Measurements from ENCODE around the gene TRAF2.
A peak's percentile ranks its signal among the peaks of the same experiment; 100 is the strongest.

The TRAF2 gene

GRCh38 chr9:136847826-136848392 is 38.4 kb upstream of the TRAF2 start:
- DNase-seq, result peak; percentile 71

DNA sequence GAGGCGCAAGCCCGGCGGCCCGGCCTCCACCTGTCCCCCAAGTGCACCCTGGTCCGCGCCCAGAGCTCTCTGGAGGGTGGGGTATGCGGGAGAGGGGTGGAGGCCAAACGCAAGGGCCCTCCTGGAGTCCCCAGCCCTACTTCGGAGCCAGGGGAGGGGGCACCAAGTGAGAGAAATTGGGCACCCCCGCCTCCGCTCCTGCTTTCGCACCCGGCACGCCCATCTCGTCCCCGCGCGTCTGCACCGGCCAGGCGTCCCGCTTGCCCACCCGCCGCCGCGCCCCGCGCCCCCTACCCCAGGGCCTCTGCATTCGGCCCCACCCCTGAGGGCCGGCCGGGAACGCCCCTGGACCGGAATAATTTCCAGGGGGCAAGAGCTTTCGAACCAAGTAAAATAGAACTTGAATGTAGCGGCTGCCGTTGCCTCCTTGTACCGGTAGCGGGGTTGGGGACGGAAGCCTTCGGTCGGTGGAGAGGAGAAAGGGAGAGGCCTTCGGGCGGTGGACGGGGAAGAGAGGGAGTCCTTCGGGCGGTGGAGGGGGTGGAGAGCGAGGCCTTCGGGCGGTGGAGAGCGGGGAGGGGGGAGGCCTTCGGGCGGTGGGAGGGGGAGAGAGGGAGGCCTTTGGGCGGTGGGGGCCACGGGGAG is 37.8 kb upstream of the TRAF2 start:
- DNase-seq, result peak; percentile 33

DNA sequence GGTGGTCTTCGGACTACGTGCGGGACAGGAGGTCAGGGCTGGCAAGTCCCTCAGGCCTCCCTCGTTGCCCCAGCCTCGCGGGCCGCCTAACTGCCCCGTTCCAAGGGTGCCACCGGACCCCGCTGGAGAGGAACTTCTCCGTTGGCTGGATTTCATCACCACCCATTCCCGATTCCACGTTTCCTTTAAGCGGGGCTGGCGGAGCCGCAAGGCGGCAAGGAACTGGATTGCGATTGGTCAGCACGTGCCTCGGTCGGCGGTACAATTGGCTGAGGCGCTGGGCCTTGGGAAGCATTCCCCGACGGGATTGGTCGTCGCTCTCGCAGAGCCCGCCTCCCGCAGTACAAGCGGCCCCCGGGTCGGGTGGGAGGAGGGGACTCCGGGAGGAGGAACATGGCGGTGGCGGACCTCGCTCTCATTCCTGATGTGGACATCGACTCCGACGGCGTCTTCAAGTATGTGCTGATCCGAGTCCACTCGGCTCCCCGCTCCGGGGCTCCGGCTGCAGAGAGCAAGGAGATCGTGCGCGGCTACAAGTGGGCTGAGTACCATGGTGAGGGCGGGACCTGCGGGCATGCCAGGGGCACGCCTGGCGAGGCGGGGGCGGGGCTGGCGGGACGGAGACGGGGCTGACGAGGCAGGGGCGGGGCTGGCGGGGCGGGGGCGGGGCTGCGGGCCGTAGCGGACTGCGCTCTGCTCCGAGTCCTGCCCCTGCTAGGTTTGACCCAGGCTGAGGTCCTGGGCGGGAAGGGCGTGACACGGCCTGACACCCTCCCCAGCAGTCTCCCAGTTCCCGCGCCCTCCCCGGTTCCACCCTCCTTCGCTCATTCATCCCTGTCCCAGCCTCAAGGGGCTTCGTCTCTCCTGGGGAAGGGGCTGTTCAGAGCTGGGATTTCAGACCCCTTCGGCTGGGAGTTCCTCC is 37.0 kb upstream of the TRAF2 start, which contains the start of gene PHPT1:
PHPT1 (plus strand) TSS at position 372 of the 922 bp plus-strand sequence; CDS start at position 394, 22 bp downstream.
- peak; percentile 95 for DNase-seq

DNA sequence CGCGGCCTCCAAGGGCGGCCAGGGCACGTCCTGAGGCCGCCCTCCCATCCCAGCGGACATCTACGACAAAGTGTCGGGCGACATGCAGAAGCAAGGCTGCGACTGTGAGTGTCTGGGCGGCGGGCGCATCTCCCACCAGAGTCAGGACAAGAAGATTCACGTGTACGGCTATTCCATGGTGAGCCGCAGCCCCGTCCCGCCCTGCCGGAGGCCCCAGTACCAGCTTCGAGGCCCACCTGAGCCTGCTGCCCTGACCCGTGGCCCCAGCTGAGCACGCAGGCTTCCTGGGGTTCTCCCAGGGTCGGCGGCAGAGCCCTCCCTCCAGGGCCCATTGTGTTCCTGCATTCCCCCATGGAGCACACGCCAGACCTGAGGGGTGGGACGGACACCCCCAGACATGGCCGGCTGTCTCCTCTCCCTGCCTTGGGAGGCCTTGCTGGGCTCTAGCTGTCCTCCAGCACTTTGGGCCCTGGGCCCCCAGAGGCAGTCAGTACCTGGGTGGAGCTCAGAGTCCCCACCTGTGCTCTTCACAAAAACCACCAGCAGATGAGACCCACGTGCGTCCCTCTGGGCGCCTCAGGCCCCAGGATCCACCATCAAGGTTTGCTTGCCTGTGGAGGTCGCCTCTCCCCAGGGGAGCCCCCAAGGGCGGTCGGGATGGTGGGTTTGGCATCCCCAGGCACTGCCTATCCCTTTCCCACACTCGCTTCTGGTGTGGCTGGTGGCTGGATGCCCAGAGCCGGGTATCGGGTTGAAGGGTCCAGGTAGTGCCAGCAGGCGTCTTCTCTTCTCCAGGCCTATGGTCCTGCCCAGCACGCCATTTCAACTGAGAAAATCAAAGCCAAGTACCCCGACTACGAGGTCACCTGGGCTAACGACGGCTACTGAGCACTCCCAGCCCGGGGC is 36.1 kb upstream of the TRAF2 start:
- DNase-seq, result no peak

DNA sequence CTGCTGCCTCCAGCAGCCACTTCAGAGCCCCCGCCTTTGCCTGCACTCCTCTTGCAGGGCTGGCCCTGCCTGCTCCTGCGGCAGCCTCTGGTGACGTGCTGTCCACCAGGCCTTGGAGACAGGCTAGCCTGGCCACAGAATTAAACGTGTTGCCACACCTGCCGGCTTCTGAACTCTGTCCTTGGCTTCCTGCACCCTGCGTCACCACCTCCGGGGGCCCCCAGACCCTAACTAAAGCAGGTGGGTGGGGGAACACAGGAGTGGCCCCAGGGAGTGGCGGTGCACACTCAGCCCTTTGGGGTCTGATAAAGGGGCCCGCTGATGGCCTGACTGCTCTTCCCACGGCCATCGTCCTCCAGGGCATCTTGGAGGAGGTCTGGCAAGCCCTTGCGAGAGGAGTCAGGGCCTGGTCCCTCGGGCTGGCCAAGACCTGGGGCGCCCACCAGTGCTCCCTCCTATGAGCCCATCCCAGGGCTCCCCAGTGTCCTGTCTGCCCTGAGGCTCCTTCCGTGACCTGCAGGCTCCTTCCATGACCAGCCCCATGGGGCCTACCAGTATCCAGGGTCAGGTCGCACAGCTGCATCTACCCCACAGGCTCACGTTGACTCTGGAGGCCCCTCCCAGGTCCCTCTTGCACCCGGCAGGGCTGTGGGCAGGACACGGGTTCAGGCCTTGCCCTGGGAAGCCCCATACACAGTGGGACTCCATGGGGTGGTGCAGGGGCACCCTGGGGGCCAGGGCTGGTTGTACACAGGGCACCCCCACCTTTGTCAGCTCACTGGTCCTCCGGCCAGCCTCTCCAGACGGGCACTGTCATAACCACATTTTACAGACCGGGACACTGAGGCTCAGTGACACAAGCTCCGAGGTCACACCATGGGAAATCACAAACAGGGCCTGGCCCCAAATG is 35.2 kb upstream of the TRAF2 start:
- DNase-seq, result no peak

- DNase-seq, result no peak
Measured at GRCh38 chr9:136851941-136852663, 34.2 kb upstream of the TRAF2 start, which contains the start of gene MAMDC4. MAMDC4 (plus strand) TSS chr9:136852346; CDS start chr9:136852417, 71 bp downstream.

DNA sequence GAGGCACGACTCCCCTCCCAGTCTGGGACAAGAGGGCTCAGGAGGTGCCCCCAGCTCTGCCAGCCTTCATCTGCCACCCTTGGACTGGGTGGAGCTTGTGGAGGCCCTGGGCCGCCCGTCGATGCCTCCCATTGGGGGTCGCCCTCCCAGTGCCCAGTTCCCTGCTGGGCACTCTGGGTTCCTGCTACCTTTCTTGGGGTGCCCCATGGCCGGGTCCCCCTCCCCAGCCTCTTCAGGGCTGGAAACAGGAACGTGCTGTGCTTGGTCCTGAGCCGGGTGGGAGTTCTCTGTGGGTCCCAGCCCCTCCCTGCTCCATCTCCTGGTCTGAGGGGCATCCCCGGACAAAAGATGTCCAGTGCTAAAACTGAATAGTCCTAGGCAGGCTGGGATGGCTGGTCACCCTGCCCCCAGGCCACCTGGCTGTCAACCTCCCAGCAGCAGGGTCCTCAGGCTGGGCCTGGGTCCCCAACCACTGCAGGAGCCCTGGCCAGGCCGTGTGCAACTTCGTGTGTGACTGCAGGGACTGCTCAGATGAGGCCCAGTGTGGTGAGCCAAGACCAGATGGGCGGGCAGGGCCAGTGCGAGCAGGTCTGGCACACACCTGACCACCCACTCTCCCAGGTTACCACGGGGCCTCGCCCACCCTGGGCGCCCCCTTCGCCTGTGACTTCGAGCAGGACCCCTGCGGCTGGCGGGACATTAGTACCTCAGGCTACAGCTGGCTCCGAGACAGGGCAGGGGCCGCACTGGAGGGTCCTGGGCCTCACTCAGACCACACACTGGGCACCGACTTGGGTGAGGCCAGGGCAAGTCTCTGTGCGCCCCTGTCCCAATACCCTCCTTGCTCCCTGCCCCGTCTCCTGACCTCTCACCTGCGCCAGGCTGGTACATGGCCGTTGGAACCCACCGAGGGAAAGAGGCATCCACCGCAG is 33.4 kb upstream of the TRAF2 start:
- DNase-seq, result peak; percentile 15

- DNase-seq, result peak; percentile 16
Measured at GRCh38 chr9:136853596-136854112, 32.7 kb upstream of the TRAF2 start.

DNA sequence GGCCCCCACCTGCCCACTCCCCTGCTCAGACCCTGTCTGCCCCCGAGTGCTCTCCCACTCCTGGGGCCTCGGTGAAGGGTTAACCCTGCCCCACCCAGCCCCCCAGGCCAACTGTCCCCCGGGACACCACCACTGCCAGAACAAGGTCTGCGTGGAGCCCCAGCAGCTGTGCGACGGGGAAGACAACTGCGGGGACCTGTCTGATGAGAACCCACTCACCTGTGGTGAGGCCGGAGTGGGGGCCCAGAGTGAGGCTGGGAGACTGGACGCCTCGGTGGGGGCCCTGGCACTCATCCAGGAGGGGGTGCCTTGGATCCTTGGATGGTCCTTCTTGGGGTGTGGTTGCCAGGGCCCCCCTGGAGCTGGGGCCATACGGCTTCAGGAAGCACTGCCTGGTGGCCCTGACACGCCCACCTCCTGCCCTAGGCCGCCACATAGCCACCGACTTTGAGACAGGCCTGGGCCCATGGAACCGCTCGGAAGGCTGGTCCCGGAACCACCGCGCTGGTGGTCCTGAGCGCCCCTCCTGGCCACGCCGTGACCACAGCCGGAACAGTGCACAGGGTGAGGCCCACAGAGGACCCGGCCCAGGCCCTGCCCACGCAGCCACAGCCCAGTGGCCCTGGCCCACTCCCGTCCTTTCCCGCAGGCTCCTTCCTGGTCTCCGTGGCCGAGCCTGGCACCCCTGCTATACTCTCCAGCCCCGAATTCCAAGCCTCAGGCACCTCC is 32.0 kb upstream of the TRAF2 start:
- DNase-seq, result peak; percentile 14

GRCh38 chr9:136854842-136855460 is 31.4 kb upstream of the TRAF2 start:
- peak; percentile 15 for DNase-seq

GRCh38 chr9:136855461-136856078 is 30.7 kb upstream of the TRAF2 start:
- no peak for DNase-seq

- no peak for DNase-seq
Measured at GRCh38 chr9:136856079-136856476, 30.2 kb upstream of the TRAF2 start.

GRCh38 chr9:136856541-136857141 is 29.7 kb upstream of the TRAF2 start:
- DNase-seq, result peak; percentile 15

GRCh38 chr9:136857166-136857565 is 29.1 kb upstream of the TRAF2 start:
- DNase-seq, result peak; percentile 16

DNA sequence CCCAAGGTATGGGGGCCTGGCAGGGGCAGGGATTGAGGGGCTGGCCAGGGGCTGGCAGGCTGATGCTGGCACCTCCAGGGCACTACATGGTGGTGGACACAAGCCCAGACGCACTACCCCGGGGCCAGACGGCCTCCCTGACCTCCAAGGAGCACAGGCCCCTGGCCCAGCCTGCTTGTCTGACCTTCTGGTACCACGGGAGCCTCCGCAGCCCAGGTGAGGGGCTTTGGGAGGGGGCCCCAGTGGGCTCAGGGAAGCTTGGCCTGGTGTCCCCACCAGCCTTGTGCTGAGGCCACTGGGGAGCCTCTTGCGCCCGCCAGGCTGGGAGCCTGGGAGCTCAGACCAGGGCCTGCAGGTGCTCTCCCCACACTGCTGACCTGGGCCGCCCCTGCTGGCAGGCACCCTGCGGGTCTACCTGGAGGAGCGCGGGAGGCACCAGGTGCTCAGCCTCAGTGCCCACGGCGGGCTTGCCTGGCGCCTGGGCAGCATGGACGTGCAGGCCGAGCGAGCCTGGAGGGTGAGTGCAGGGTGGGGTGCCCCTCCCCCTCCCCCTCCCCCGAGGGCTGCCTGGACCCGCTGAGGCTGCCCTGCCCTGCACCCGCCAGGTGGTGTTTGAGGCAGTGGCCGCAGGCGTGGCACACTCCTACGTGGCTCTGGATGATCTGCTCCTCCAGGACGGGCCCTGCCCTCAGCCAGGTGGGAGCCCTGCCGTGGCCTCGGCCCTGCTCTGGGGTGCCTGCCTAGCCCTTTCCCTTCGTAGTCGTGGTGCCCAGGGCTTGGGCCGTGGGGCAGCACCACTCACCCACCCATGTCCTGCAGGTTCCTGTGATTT is 28.5 kb upstream of the TRAF2 start:
- peak; percentile 17 for DNase-seq

DNA sequence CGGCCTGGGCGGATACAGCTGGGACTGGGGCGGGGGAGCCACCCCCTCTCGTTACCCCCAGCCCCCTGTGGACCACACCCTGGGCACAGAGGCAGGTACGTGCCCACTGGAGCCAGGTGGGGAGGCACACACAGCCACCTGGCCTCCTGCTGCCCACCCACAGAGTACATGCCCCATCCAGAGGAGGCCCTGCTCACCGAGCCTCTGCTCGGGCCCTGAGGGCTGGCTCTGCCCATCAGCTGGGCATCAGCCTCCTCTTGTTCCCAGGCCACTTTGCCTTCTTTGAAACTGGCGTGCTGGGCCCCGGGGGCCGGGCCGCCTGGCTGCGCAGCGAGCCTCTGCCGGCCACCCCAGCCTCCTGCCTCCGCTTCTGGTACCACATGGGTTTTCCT is 27.9 kb upstream of the TRAF2 start:
- DNase-seq, result peak; percentile 13
